GM18499 (cell line): Measurements from ENCODE around the gene HOXD8.

Experiments
- ATAC-seq: cut with Tn5 transposase; IDR thresholded peaks from one replicate; pipeline ENCODE4 v1.9.1; 2021; ENCODE audit warnings: moderate number of reproducible peaks; ENCODE audit not compliant: insufficient read depth, unreplicated experiment

The HOXD8 gene

DNA sequence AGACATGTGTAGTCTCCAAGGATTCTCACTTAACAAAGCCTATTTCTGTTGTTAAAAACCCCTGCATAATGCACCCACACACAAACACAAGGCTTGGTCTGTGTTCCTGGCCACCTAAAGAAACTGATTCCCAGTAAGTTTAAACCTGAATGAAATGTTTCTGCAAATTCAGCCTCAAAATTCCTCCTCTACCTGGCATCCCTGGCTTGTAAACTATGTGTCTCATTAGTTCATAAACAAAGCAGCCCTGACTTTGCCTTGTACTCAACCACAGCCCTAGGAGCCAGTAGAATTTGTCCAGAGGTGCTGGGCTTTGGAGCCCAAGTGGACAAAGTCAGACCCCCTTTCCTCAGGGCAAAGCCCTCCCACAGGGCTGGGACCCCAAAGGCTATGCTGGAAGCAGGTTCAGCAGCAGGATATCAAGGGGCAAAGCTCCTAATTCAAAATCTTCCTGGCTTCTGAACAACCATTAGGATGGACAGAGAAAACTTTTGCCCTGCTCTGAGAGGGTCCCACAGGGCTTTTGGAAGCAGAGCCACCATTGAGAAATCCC lies 39.6 kb upstream of the HOXD8 start:
- no peak for ATAC-seq

DNA sequence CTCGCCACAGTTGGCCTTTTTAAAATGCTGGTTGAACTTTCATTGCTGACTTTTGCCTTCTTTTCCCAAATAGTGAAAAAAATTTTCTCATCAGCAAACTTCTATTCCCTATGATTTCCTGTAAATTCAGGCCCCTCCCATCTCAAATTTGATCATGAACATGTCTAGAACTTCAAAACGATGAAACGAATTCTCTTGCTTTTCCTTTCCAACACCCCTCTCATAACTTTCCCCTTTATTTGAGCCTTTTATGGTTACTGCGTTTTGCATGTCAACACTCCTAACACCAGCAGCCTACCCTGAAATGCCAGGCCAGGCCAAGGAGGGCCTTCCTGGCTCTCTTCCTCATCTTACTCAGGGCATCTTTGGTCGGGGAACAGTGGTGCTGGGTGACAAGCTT lies 38.6 kb upstream of the HOXD8 start:
- ATAC-seq: no peak

DNA sequence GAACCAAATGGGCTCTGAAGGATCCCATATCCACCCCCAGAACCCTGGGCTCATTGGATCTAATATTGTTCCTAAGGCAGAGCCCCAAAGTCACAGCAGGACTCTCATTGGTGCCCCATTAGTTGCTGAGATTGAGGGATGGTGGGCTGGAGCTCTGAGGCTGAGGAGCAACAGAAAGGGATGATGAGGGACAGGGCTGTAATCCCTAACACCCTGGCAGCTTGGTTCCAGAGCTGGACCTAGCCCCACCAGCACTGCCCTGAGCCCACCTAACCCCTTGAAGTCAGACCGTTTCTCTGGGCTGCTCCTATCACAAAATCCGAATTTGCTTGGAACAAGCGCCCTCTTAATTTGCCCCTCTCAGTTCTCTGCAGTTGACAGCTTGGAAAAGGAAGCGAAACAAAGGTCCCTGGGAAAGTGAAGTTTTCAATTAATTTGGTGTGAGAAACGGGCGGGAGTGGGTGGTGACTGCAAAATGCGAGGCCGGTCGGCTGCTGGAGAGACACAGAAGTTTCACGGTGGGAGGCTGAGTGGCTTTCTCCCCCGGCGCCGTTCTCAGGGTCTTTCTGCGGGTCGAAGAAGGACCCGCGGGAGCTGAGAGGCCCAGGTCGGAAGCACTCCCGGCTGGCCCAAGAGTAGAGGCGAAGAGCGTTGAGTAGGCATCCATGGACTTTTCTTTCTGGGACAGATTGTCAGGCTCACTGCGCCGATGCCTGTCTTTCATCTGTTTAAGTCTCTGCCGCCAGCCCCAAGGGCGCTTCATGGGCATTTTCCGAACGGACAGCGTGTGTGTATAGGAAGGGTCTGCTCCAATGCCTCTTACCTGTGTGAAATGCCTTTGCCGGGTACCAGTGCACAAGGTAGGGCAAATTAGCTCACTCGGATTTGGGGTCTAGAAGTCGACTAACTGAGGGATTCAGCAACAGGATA lies 37.9 kb upstream of the HOXD8 start:
- ATAC-seq: no peak

GRCh38 chr2:176092270-176093144 lies 37.0 kb upstream of the HOXD8 start, which contains the start of gene HOXD13:
TSS of gene HOXD13 (plus strand) at chr2:176092721. CDS start at chr2:176092891, 170 bp downstream.
- ATAC-seq: no peak

DNA sequence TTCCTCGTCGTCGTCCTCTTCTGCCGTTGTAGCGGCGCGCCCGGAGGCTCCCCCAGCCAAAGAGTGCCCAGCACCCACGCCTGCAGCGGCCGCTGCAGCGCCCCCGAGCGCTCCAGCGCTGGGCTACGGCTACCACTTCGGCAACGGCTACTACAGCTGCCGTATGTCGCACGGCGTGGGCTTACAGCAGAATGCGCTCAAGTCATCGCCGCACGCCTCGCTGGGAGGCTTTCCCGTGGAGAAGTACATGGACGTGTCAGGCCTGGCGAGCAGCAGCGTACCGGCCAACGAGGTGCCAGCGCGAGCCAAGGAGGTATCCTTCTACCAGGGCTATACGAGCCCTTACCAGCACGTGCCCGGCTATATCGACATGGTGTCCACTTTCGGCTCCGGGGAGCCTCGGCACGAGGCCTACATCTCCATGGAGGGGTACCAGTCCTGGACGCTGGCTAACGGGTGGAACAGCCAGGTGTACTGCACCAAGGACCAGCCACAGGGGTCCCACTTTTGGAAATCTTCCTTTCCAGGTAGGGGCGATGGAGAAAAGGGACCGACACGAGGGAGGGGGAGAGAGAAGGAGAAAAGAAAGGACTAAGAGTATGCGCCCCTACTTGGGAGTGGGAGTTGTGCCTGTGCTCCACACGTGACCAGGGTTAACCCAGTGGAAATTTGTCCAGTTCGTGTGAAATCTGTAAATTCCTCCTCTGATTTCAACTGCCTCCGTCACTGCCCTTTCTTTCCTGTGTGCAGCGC lies 36.2 kb upstream of the HOXD8 start:
- no peak for ATAC-seq

- ATAC-seq: no peak
Measured at GRCh38 chr2:176093898-176094249, 35.6 kb upstream of the HOXD8 start.

DNA sequence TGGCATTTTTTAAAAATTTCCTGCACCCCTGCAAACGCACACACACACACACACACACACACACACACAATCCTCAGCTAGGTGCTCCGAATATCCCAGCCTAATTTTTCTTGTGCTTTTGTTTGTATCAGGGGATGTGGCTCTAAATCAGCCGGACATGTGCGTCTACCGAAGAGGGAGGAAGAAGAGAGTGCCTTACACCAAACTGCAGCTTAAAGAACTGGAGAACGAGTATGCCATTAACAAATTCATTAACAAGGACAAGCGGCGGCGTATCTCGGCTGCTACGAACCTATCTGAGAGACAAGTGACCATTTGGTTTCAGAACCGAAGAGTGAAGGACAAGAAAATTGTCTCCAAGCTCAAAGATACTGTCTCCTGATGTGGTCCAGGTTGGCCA lies 35.2 kb upstream of the HOXD8 start:
- no peak for ATAC-seq

- no peak for ATAC-seq
Measured at GRCh38 chr2:176095421-176095820, 34.1 kb upstream of the HOXD8 start.

DNA sequence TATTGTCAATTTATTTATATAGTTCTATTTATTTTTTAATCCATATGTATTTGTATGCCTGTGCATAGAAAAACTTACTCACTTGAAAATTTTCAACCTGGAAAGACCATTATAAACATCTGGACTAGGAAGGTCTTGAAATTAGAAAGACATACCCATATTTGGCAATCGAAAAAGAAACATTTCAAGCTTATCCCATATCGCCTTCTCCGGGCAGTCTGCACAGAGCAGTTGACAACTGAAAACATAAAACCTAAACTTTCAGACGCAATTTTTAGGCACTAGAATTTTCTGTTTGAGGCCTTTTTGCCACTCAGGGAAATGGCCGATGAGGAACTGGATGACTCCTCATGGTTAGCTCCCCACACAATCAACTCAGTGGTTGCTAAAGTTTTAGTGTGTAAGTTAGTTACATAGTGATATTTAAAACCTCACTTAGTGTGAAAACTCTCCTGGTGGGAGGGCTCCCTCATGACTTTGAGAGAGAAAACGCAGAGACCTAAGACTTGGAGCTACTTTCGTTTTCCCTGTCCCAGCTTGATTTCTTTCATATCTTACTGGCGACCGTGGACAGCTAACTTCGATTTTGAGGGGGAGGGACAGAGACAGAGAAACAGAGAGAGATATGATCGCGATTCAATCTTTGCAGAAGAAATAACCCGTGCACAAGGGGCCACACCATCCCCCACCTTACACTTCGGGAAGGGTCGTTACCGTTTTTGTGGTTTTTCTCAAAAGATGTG lies 33.1 kb upstream of the HOXD8 start:
- no peak for ATAC-seq

DNA sequence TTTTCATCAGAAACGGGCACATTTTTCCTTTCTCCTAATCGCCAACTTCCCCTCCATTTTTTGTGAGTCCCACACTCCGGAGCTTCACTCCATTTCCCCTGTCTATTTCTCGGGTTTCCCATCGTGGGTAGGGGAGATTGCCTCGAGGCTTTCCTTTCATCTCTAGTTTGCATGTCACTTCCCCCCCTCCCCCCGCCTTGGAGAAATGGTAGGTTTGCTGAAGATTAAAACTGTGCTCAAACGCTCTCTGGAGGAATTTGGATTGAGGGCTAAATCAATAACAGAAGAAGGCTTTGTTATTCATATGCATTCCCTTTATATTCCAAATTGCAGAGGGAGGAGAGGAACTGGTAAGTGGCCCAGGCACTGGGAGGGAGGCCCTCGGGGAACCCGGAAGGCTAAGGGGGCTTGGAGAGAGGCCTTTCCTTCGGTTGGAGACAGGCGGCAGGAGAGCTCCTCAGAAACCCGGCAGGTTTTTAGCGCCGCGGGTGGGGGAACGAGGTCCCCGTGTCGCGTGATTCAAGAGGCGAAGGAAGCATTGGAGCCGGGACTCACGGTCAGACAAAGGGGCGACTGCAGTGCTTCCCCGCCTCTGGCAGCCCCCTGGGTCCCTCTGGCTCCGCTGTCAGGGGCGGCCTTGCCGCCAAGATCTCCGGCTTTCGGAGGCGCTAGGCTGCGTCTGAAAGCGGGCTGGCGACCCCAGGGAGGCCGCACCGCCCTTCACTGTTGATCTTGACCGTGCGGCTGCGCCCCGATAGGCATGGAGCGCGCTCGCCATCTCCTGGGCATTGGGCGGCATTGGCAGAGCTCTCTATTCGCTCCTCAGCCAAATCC lies 32.3 kb upstream of the HOXD8 start:
- peak; percentile 64 for ATAC-seq

- ATAC-seq: no peak
Measured at GRCh38 chr2:176097820-176098365, 31.6 kb upstream of the HOXD8 start.

DNA sequence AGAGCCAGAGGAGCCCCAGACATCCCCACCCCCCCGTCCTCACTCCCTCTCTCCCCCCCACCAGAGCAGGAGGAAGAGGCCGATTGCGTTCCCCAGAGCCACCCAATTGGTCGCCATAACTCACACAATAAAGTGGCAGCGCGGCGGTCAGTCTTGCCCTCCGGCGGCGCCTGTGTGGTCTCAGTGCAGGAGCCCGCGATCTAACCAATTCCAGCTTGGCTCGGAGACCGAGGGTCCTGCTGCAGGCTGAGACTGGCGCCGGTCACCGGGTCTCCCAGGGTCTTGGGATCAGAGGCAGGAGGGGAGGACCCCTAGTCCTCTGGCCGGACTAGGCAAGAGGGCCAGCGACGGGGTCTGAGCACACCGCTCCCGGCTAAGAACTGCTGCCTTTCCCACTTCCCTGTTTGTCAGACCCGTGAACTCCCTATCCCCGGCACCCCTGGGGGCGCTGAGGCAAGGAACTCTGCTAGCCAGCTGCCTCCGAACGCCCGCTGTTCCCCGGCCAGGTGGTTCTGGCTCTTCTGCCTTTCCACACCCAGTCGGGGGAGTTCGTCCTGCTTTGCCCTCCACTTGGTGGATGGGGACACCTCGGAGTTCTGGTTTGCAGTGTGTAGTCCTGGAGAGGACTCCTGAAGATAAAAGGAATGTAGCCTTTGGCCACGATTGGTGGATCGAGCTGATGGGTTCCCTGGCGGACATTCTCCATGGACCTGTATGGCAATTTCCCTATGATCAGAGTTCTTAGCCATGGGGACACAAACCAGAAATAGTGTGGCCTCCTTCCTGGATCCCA lies 30.9 kb upstream of the HOXD8 start:
- ATAC-seq: no peak

DNA sequence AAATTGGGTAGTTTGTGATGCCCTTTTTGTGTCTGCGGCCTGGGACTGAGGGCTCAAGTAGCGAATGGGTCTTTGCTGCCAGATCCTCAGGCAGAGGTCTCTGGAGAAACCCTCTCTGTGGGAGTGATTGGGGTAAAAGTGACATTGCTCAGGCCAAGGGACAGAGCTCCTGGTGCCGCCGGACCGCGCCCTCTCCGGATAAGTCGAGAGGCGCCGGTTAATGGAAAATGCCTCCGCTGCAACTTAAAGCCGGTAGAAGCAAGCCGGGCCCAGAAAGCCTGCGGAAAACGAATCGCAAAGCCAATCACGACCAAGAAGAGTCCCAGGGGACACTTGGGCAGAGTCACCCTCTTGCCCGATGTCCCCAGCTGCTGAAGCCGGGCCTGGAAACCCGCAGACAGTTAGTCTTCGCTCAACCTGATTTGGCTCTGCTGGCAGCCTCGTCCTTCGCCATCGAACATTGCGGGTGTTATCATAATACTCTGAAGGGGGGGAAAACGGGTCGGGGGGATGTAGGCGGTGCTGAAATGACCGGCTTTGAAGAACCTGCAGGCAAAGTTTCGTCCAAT lies 30.3 kb upstream of the HOXD8 start:
- ATAC-seq: no peak

- no peak for ATAC-seq
Measured at GRCh38 chr2:176099728-176100546, 29.6 kb upstream of the HOXD8 start, which contains the start of gene HOXD12. TSS of gene HOXD12 (plus strand) at chr2:176099795. CDS start at chr2:176099802, 7 bp downstream.

- ATAC-seq: no peak
Measured at GRCh38 chr2:176100547-176101140, 28.9 kb upstream of the HOXD8 start.

GRCh38 chr2:176101216-176101830 lies 28.2 kb upstream of the HOXD8 start:
- no peak for ATAC-seq
